HG02610 (cell line): ENCODE results near the gene CEACAM7.
"Not testable (repeated sequence)": the region's sequence is repeated elsewhere in the genome, so short reads cannot be mapped to it uniquely, and the experiment has no call there.

Experiments
- ATAC-seq: cut with Tn5 transposase; IDR thresholded peaks from one replicate; pipeline ENCODE4 v1.9.1; 2021; ENCODE audit warnings: mild to moderate bottlenecking, moderate library complexity; ENCODE audit not compliant: unreplicated experiment

The CEACAM7 gene

DNA sequence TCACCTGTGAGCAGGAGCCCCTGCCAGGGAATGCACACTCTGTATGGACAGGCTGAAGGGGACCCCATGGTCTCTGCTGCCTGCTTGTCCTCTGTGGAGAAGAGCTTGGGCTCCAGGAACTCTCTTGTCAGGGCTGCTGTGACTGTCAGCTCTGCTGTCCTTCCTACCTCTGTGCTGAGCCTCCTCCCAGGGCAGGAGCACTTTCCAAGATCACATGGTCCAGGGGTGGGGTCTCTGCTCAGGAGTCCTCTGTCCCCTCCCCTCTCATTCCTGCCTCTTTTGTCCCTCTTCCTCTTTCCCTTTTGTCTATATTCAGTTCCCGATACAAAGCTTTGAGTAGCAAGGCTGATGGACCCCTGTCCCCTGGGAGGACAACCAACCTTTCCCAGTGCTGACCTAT, at the start of gene CEACAM7:
CEACAM7 (minus strand) TSS at position 173 of the 400 bp plus-strand sequence; CDS start at position 68, 105 bp downstream.
- no peak for ATAC-seq

DNA sequence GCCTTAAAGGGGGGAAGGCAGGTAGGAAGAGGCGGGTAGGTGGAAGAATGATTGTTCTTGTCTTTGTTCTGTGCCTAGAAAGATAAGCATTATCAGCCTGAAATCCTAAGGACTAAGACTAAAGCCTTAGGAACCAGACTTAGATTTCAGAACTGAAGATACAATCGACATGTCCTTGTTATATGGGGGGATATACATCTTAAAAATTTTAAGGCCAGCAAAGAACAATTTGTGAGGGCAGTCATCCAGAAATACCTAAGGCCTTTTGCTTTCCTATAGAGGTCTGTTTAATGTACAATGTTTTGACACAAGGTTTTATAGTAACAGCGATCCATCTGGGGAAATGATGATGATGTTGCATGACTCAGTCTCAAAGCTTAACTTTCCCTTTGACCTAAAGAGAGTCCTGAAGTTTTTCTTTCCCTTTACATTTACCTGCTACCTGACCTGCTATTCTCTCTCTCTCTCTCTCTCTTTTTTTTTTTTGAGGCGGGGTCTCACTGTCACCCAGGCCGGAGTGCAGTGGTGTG, 47.1 kb upstream of the CEACAM7 start:
- ATAC-seq = no peak

DNA sequence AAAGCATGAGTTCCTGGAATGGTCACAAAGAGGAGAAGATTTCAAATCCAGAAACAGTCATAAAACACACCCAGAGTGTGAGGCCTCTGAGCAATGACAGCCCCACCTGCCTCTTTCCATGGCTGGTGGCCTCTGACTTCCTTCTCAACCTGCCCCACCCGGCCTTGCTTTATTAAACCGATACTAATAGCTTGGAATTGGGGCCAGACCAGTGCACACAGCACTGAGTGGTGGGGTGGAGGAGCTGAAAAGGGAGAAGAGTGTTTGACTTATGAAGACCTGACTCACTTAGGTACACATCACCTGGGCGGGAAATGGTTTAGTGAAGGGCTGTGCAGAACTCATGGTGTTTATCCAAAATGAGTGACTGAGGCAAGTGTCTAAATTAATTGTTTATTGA, 46.5 kb upstream of the CEACAM7 start:
- no peak for ATAC-seq

DNA sequence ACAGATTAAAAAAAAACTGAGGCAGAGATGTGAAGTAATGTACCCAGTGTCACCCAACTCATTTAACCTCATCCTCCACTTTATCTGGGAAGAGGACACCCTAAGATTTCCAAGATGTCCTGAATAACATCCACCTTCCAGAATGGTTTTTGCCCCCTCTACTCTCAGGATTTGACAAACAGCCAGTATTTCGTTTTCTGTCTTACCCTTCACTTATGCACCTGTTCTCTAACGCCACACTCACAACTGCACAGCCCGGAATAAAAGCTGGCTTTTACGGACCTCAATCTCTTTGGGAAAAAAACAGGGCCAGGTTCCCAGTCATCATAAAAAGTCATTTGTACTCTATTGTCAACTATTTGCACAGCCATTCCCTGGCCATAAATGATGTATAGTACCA, 46.1 kb upstream of the CEACAM7 start:
- no peak for ATAC-seq

DNA sequence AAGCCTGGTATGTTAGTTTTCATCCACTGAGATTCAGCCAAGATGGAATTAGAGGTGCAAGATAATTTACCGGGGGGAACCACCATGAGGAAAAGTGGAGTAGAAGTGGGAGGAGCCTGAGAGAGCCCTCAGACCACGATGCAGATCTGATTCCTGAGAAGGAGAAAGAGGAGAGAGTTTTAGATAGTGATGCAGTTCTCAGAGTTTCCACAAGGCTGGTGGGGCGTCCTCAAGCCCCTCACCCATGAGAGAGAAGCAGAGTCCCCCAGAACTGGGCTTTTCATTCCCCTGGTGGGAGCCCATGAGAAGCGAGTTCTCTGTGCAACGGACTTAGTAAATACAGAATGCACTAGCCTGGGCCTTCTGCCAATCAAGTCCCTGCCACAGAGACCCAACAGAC, 38.4 kb upstream of the CEACAM7 start:
- ATAC-seq = no peak

DNA sequence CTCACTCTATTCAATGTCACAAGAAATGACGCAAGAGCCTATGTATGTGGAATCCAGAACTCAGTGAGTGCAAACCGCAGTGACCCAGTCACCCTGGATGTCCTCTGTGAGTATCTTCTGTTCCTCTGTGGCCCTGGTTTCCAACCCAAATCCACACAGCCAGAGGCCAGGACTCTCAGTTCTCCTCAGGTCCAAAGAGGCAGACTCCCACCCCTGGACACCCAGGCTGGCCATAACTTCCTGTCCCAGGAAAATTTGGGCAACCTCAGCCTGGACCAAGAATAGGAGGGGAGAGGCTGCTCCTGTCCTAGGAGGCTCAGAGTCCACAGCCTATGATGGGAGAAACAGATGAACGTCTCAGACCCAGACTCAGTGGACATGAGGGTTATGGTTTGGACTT, 32.0 kb upstream of the CEACAM7 start:
- no peak for ATAC-seq

DNA sequence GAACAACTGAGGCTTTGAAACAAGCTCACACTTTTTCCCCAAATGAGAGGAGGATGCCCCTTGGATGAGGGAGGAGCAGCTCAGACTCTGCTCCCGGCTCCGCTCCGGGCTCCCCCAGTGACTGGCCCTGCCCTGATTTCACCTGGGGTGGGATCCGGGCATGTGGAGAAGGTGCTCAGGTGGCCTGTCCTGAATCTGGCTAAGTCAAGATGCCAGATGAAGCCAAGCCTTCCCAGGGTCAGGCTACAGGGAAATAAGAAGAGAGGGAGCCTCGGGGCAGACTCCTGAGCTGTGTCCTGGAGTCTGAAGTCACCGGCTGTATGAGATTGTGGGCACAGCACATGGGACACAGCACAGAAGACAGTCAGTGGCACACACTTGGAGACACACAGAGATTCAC, 30.7 kb upstream of the CEACAM7 start:
- ATAC-seq = no peak

DNA sequence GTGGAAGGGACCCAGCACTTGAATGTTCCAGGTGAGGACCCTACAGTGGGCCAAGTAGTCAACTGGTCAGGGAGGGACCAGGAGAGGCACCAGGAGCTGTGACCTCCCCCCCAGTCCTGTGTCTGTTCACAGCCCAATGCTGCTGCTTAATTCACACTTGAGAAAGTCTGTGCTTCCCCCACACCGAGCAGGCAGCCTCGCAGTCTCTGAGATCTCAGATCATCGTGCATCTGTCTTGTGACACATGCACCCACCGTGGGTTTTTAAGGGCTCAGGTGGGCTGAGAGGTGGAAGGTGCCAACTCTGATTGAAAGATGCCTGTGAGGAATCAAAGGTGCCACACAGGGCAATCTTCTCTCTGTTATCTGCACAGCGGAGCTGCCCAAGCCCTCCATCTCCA, 26.5 kb upstream of the CEACAM7 start:
- ATAC-seq = no peak

DNA sequence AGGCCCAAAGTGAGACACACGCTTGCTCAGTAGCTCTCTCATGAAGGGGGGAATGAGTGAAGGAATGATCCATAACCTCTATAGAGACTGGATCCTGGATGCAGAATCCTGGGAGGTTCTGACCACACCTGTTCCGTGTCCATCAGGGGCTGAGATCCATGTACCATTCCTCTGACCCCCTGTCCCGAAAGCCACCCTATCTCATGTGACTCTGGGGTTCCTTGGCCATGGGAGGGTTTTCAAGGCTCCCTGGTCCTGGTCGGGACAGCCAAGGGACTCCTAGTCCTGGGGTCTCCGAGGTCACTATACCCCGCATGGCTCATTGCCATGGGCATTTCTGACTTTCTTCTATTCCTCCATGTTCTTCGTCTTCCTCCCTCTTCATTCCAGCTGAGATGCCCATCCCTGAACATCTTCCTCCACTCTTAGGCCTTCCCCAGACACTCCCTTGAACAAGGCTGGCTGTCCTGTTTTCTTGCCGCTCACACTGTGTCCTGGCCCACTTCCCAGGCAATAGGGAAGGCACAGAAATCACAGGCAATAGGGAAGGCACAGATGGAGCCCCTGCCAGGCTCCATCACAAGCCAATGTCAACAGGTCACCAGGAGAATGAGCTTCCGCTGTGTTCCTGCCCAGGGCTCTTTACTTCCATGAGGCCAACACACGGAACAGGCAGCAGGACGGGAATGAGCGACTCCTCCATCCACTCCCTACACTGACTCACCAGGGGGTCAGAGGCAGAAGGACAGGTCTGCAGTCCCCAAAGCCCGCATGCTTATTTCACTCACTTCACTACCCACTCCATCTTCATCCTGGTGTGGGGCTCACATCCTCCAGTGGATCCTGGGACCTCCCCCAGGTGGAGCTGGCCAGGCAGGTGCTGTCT, 23.5 kb upstream of the CEACAM7 start:
- no peak for ATAC-seq

DNA sequence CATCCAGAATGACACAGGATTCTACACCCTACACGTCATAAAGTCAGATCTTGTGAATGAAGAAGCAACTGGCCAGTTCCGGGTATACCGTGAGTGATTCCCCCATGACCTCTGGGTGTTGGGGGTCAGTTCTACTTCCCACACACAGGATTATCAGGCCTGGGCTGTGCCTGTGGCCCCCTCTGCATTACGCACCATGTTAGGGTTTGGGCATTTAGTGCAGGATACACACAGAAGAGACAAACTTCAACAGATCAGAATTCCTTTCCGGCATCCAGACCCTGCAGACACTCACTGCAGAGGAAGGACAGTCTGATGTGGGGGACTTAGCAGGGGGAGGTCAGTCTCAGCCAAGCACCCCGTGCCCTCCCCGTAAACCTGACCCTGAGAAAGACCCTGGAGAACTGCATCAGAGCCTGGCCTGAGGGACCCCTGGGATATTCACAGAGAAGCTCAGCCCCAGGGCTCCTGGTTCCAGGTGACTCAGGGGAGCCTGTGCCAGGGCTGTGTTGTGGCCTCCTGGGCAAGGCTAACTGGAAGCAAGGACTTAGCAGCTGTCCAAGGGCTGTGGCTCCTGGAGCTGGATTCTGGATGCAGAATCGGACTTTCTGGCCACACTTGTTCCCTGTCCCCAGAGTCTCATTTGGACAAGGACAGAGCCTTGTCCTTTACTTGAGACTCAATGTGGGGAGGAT, 22.0 kb upstream of the CEACAM7 start:
- no peak for ATAC-seq

DNA sequence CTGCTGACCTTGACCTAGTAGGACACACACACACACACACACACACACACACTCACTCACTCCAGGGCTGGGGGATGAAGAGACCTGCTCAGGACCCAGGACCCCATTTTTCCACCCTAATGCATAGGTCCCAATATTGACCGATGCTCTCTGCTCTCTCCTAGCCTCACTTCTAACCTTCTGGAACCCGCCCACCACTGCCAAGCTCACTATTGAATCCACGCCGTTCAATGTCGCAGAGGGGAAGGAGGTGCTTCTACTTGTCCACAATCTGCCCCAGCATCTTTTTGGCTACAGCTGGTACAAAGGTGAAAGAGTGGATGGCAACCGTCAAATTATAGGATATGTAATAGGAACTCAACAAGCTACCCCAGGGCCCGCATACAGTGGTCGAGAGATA, 21.4 kb upstream of the CEACAM7 start:
- not testable (repeated sequence) for ATAC-seq

DNA sequence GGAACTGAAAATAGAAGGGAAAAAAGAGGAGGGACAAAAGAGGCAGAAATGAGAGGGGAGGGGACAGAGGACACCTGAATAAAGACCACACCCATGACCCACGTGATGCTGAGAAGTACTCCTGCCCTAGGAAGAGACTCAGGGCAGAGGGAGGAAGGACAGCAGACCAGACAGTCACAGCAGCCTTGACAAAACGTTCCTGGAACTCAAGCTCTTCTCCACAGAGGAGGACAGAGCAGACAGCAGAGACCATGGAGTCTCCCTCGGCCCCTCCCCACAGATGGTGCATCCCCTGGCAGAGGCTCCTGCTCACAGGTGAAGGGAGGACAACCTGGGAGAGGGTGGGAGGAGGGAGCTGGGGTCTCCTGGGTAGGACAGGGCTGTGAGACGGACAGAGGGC, 20.4 kb upstream of the CEACAM7 start, which contains the start of gene CEACAM5:
CEACAM5 (plus strand) TSS at position 146 of the 400 bp plus-strand sequence; CDS start at position 252, 106 bp downstream.
- no peak for ATAC-seq

DNA sequence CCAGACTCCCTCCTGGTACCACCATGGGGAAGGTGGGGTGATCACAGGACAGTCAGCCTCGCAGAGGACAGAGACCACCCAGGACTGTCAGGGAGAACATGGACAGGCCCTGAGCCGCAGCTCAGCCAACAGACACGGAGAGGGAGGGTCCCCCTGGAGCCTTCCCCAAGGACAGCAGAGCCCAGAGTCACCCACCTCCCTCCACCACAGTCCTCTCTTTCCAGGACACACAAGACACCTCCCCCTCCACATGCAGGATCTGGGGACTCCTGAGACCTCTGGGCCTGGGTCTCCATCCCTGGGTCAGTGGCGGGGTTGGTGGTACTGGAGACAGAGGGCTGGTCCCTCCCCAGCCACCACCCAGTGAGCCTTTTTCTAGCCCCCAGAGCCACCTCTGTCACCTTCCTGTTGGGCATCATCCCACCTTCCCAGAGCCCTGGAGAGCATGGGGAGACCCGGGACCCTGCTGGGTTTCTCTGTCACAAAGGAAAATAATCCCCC, 19.9 kb upstream of the CEACAM7 start:
- no peak for ATAC-seq

DNA sequence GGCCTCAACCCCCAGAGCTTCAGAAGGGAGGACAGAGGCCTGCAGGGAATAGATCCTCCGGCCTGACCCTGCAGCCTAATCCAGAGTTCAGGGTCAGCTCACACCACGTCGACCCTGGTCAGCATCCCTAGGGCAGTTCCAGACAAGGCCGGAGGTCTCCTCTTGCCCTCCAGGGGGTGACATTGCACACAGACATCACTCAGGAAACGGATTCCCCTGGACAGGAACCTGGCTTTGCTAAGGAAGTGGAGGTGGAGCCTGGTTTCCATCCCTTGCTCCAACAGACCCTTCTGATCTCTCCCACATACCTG, 19.4 kb upstream of the CEACAM7 start:
- ATAC-seq = no peak

DNA sequence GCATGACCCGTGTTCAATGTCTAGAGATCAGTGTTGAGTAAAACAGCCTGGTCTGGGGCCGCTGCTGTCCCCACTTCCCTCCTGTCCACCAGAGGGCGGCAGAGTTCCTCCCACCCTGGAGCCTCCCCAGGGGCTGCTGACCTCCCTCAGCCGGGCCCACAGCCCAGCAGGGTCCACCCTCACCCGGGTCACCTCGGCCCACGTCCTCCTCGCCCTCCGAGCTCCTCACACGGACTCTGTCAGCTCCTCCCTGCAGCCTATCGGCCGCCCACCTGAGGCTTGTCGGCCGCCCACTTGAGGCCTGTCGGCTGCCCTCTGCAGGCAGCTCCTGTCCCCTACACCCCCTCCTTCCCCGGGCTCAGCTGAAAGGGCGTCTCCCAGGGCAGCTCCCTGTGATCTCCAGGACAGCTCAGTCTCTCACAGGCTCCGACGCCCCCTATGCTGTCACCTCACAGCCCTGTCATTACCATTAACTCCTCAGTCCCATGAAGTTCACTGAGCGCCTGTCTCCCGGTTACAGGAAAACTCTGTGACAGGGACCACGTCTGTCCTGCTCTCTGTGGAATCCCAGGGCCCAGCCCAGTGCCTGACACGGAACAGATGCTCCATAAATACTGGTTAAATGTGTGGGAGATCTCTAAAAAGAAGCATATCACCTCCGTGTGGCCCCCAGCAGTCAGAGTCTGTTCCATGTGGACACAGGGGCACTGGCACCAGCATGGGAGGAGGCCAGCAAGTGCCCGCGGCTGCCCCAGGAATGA, 18.9 kb upstream of the CEACAM7 start:
- no peak for ATAC-seq

DNA sequence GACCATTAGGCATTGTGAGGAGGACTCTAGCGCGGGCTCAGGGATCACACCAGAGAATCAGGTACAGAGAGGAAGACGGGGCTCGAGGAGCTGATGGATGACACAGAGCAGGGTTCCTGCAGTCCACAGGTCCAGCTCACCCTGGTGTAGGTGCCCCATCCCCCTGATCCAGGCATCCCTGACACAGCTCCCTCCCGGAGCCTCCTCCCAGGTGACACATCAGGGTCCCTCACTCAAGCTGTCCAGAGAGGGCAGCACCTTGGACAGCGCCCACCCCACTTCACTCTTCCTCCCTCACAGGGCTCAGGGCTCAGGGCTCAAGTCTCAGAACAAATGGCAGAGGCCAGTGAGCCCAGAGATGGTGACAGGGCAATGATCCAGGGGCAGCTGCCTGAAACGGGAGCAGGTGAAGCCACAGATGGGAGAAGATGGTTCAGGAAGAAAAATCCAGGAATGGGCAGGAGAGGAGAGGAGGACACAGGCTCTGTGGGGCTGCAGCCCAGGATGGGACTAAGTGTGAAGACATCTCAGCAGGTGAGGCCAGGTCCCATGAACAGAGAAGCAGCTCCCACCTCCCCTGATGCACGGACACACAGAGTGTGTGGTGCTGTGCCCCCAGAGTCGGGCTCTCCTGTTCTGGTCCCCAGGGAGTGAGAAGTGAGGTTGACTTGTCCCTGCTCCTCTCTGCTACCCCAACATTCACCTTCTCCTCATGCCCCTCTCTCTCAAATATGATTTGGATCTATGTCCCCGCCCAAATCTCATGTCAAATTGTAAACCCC, 17.5 kb upstream of the CEACAM7 start:
- ATAC-seq = no peak

DNA sequence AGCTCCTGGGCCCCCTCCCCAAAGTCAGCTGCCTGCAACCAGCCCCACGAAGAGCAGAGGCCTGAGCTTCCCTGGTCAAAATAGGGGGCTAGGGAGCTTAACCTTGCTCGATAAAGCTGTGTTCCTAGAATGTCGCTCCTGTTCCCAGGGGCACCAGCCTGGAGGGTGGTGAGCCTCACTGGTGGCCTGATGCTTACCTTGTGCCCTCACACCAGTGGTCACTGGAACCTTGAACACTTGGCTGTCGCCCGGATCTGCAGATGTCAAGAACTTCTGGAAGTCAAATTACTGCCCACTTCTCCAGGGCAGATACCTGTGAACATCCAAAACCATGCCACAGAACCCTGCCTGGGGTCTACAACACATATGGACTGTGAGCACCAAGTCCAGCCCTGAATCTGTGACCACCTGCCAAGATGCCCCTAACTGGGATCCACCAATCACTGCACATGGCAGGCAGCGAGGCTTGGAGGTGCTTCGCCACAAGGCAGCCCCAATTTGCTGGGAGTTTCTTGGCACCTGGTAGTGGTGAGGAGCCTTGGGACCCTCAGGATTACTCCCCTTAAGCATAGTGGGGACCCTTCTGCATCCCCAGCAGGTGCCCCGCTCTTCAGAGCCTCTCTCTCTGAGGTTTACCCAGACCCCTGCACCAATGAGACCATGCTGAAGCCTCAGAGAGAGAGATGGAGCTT, 15.7 kb upstream of the CEACAM7 start:
- ATAC-seq = no peak

DNA sequence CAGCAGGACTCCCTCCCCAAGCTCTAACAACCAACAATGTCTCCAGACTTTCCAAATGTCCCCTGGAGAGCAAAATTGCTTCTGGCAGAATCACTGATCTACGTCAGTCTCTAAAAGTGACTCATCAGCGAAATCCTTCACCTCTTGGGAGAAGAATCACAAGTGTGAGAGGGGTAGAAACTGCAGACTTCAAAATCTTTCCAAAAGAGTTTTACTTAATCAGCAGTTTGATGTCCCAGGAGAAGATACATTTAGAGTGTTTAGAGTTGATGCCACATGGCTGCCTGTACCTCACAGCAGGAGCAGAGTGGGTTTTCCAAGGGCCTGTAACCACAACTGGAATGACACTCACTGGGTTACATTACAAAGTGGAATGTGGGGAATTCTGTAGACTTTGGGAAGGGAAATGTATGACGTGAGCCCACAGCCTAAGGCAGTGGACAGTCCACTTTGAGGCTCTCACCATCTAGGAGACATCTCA, 14.1 kb upstream of the CEACAM7 start:
- ATAC-seq = no peak

DNA sequence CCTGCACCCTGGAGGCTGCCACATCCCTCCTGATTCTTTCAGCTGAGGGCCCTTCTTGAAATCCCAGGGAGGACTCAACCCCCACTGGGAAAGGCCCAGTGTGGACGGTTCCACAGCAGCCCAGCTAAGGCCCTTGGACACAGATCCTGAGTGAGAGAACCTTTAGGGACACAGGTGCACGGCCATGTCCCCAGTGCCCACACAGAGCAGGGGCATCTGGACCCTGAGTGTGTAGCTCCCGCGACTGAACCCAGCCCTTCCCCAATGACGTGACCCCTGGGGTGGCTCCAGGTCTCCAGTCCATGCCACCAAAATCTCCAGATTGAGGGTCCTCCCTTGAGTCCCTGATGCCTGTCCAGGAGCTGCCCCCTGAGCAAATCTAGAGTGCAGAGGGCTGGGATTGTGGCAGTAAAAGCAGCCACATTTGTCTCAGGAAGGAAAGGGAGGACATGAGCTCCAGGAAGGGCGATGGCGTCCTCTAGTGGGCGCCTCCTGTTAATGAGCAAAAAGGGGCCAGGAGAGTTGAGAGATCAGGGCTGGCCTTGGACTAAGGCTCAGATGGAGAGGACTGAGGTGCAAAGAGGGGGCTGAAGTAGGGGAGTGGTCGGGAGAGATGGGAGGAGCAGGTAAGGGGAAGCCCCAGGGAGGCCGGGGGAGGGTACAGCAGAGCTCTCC, 13.5 kb upstream of the CEACAM7 start:
- ATAC-seq = no peak
